Caco-2 (cell line): ENCODE measurements around the gene RALGDS. TPM values are rescaled to one million over a fixed set of nuclear protein-coding genes. Genes with fewer than 3 reads are reported as not detected.

Experiments
- BruUV-seq: library from RNA; stranded (reverse); fragments of 400-500 nt; replicated peaks from 2 replicates; lab custom pipeline; 2021; lab: Mats Ljungman, UMichigan
- CTCF ChIA-PET: fragments of 300-600 bp; sonication (Branson Sonifier 250); formaldehyde crosslinking; loops from one replicate; lab custom pipeline; 2022; ENCODE audit warnings: antibody characterized with exemption; lab: Charles Lee
- POLR2A ChIA-PET: fragments of 300-600 bp; sonication (Branson Sonifier 250); formaldehyde crosslinking; loops from one replicate; lab custom pipeline; 2022; ENCODE audit warnings: antibody characterized with exemption; lab: Charles Lee
- DNase-seq, 2 experiments: peaks; one replicate each; pipeline versions ENCODE4 v3.0.0 to v3.0.0-alpha.2; 2020 to 2022
- H3K27me3 ChIP-seq: replicated peaks from 2 replicates; pipeline ENCODE4 v1.6.0; 2011; ENCODE audit warnings: low read length; ENCODE audit not compliant: control insufficient read depth, insufficient read depth
- H3K36me3 ChIP-seq: 2 replicates; pipeline ENCODE4 v1.5.1; 2011; ENCODE audit warnings: low read length; ENCODE audit not compliant: control insufficient read depth, insufficient read depth
- H3K4me1 ChIP-seq: fragments of 250-450 bp; sonication (Bioruptor Pico); 2 replicates; pipeline ENCODE4 v1.5.1; 2020; ENCODE audit warnings: mild to moderate bottlenecking
- H3K4me3 ChIP-seq: 2 replicates; pipeline ENCODE4 v1.5.1; 2011; ENCODE audit warnings: low read depth, mild to moderate bottlenecking, control low read depth, low read length
- H3K9me3 ChIP-seq: fragments of 250-450 bp; sonication (Bioruptor Pico); 2 replicates; pipeline ENCODE4 v1.5.1; 2020; ENCODE audit warnings: mild to moderate bottlenecking, moderate library complexity
- H3K27ac Mint-ChIP-seq: one replicate; pipeline ENCODE4 v1.8.0; 2022; ENCODE audit warnings: mixed read lengths; ENCODE audit not compliant: unreplicated experiment
- H3K27me3 Mint-ChIP-seq: one replicate; pipeline ENCODE4 v1.8.0; 2022; ENCODE audit warnings: mixed read lengths; ENCODE audit not compliant: insufficient read depth, unreplicated experiment
- H3K36me3 Mint-ChIP-seq: one replicate; pipeline ENCODE4 v1.8.0; 2022; ENCODE audit warnings: mild to moderate bottlenecking, mixed read lengths; ENCODE audit not compliant: insufficient read depth, unreplicated experiment
- H3K4me1 Mint-ChIP-seq: one replicate; pipeline ENCODE4 v1.8.0; 2022; ENCODE audit warnings: low read depth, mixed read lengths; ENCODE audit not compliant: unreplicated experiment
- H3K4me3 Mint-ChIP-seq: one replicate; pipeline ENCODE4 v1.8.0; 2022; ENCODE audit warnings: mild to moderate bottlenecking, moderate library complexity, mixed read lengths; ENCODE audit not compliant: unreplicated experiment
- H3K9me3 Mint-ChIP-seq: one replicate; pipeline ENCODE4 v1.8.0; 2022; ENCODE audit warnings: mixed read lengths; ENCODE audit not compliant: unreplicated experiment
- intact Hi-C: fragments of 100-400 bp; cut with micrococcal nuclease; formaldehyde crosslinking; loops from one replicate; pipeline ENCODE4 v1.10.0; 2022; ENCODE audit not compliant: unreplicated experiment
- total RNA-seq: library from RNA; stranded (reverse); gene quantifications from 2 replicates; pipeline ENCODE4 v1.2.3, GENCODE V29; 2022
- TF ChIP-seq, protein P1 (sequence below), 2 experiments: fragments of 200-600 bp in 1 of 2; IDR thresholded peaks; 1 replicate in 1 of 2; 2 replicates in 1 of 2; pipeline versions ENCODE4 v1.5.1 to v1.8.0; 2011 to 2022; ENCODE audit warnings: antibody characterized with exemption in 1 of 2, control low read depth in 1 of 2, inconsistent platforms in 1 of 2, low read depth in 1 of 2, low read length in 1 of 2, mild to moderate bottlenecking in 1 of 2, moderate library complexity in 1 of 2; ENCODE audit not compliant: insufficient read depth in 1 of 2, severe bottlenecking in 1 of 2, unreplicated experiment in 1 of 2

Gene RALGDS
- total RNA-seq, 1 experiment from 2014 or later, result 18.7 TPM

DNA sequence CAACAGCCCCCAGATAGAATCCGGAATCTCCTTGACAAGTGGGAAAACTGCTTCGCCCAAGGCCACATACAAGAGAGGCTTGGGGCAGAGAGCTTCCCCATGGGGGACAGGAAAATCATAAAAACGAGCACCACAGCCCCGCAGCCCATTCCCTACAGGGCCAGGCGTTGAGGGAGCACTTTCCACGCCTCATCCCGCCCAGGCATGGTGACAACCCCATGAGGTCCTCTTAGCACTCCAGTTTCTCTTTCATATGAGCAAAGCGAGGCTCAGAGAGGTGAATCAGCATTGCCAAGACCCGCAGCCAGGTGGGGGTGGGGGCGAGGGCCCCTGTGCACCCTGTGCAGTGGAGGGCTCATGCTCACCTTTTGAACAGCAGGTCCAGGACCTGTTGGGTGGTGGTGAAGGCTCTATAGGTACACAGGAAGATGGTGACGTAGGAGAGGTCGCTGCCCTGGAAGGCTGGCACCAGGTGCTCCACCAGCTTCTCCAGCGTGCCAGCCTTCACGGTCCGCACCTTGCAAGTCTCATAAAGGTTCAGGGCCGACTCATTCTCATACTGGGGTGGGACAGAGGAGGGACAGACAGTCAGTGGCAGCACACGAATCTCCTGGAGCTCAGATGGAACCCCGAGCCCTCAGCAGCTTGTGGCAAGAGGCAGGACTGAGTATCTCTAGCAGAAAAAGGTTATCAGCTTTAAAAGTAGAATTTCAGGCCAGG, 10.9 kb downstream of the RALGDS start:
- DNase-seq, result no peak
- CTCF ChIA-PET, result interaction anchor here (0.6 kb wide), 1 partner anchor 13 kb away, joined by 3 read pairs; no protein-coding TSS in a partner anchor
- BruUV-seq, result no TSS peak
- TF ChIP-seq, protein P1, sequence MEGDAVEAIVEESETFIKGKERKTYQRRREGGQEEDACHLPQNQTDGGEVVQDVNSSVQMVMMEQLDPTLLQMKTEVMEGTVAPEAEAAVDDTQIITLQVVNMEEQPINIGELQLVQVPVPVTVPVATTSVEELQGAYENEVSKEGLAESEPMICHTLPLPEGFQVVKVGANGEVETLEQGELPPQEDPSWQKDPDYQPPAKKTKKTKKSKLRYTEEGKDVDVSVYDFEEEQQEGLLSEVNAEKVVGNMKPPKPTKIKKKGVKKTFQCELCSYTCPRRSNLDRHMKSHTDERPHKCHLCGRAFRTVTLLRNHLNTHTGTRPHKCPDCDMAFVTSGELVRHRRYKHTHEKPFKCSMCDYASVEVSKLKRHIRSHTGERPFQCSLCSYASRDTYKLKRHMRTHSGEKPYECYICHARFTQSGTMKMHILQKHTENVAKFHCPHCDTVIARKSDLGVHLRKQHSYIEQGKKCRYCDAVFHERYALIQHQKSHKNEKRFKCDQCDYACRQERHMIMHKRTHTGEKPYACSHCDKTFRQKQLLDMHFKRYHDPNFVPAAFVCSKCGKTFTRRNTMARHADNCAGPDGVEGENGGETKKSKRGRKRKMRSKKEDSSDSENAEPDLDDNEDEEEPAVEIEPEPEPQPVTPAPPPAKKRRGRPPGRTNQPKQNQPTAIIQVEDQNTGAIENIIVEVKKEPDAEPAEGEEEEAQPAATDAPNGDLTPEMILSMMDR (IDR thresholded peaks at IDR 0.05; ENCODE audit: insufficient read depth in 1 of 2, low read depth in 1 of 2, low read length in 1 of 2, severe bottlenecking in 1 of 2, unreplicated experiment in 1 of 2), result no peak
- H3K4me1 Mint-ChIP-seq, result no peaks in the 10 kb centered on the region
- H3K9me3 Mint-ChIP-seq, result no peaks in the 10 kb centered on the region
- no peak overlapping the region for H3K27ac Mint-ChIP-seq
- Histone ChIP-seq H3K4me3 (no peak overlapping the region), H3K4me1 (peaks cover 3% of the 10 kb centered on the region; the same call in 1 of the 2 replicates), H3K27me3 (no peaks in the 10 kb centered on the region), H3K36me3 (no peaks in the 10 kb centered on the region; the same call in 1 of the 2 replicates), H3K9me3 (no peaks in the 10 kb centered on the region)
- POLR2A ChIA-PET, result interaction anchor here (1.0 kb wide), 1 partner anchor 79 kb away, joined by 3 read pairs; the partner anchor contains the start of gene GTF3C5
- intact Hi-C loops, result no loop called here
- H3K4me3 Mint-ChIP-seq, result no peak overlapping the region
- peaks cover 34% of the 10 kb centered on the region for H3K36me3 Mint-ChIP-seq
- H3K27me3 Mint-ChIP-seq, result no peaks in the 10 kb centered on the region

DNA sequence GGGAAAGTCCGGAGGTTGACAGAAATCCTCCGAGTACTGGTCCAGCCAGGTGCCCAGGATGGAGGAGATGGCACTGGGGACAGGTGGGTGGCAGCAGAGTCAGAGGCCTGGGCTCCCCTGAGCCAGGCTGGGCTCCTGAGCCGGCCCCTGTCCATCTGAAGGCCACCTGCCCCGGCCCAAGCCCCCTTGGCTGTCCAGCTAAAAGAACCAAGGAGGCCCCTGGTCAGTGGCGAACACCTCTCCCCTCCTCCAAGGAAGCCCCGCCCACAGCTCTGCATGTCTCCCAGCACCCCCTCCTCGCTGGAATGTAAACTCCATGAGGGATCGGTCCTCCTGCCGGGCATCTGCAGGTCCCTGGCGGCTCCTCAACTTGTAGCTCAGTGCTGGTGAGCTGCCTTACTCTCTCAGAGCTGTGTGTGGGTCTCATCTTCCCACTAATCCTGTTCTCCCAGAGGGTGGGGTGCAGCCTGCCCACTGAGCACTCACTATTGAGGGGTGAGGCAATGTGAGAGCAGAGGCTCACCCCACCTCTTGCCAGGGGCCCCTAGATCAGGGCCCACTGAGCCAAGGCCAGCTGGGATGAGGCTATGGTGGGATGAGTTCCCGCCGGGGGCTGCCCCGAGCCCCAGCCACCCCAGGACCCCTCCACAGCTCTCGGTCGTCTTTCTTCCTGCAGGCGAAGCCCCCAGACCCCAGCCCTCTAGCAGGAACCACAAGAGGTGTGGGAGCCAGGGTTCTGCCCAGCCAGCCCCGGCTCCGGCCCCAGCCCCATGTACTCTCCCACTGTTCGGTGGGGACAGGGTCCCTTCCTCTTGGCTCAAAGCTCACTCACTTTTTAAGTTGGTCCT, 12.0 kb downstream of the RALGDS start:
- POLR2A ChIA-PET, result no interaction called here
- Mint-ChIP-seq H3K4me1 (no peaks in the 10 kb centered on the region), H3K36me3 (peaks cover 34% of the 10 kb centered on the region), H3K4me3 (no peak overlapping the region), H3K27ac (no peak overlapping the region), H3K27me3 (no peaks in the 10 kb centered on the region), H3K9me3 (no peaks in the 10 kb centered on the region)
- no peak for DNase-seq
- Histone ChIP-seq H3K27me3 (no peaks in the 10 kb centered on the region), H3K4me3 (no peak overlapping the region), H3K9me3 (no peaks in the 10 kb centered on the region), H3K36me3 (no peaks in the 10 kb centered on the region; the same call in 1 of the 2 replicates), H3K4me1 (no peaks in the 10 kb centered on the region)
- BruUV-seq, result no TSS peak
- intact Hi-C loops, result no loop called here
- CTCF ChIA-PET, result no interaction called here
- TF ChIP-seq, protein P1 (IDR thresholded peaks at IDR 0.05; ENCODE audit: insufficient read depth in 1 of 2, low read depth in 1 of 2, low read length in 1 of 2, severe bottlenecking in 1 of 2, unreplicated experiment in 1 of 2), result no peak
